Keratinocyte (primary cell): ENCODE results near the gene GPS1. TPM values are rescaled to one million over a fixed set of nuclear protein-coding genes. Genes with fewer than 3 reads are reported as not detected.

ENCODE experiments used
- DNase-seq: peaks from one replicate; pipeline ENCODE4 v3.0.0-alpha.2; 2011; ENCODE audit warnings: low read depth, missing footprints, low spot score
- FAIRE-seq: peaks from 2 replicates; lab custom pipeline; 2011; peaks lifted over from hg19 to GRCh38; lab: Jason Lieb, UNC
- H2AFZ ChIP-seq: 2 replicates; pipeline ENCODE4 v1.6.0; 2012; ENCODE audit warnings: low read length, control low read depth, inconsistent platforms; ENCODE audit not compliant: control insufficient read depth
- H3K27ac ChIP-seq: 2 replicates; pipeline ENCODE4 v1.5.1; 2011; ENCODE audit warnings: low read length; ENCODE audit not compliant: control insufficient read depth, insufficient read depth
- H3K27me3 ChIP-seq: 3 replicates; pipeline ENCODE4 v1.6.0; 2011; ENCODE audit warnings: low read length; ENCODE audit not compliant: control insufficient read depth, insufficient read depth; ENCODE audit errors: extremely low read depth
- H3K36me3 ChIP-seq, 2 experiments: 2 replicates in 1 of 2; 3 replicates in 1 of 2; pipeline ENCODE4 v1.5.1; 2011; ENCODE audit warnings: low read length in 2 of 2, mild to moderate bottlenecking in 1 of 2; ENCODE audit not compliant: control insufficient read depth in 2 of 2, insufficient read depth in 2 of 2; ENCODE audit errors: extremely low read depth in 1 of 2
- H3K4me1 ChIP-seq: 3 replicates; pipeline ENCODE4 v1.5.1; 2011; ENCODE audit warnings: low read length; ENCODE audit not compliant: control insufficient read depth, insufficient read depth; ENCODE audit errors: extremely low read depth
- H3K4me2 ChIP-seq: 3 replicates; pipeline ENCODE4 v1.6.0; 2011; ENCODE audit warnings: low read depth, low read length; ENCODE audit not compliant: control insufficient read depth, insufficient read depth; ENCODE audit errors: extremely low read depth
- H3K4me3 ChIP-seq, 3 experiments: fragments of 200-600 bp in 1 of 3; sonication (generic) in 1 of 3; 2 replicates in 2 of 3; 3 replicates in 1 of 3; pipeline ENCODE4 v1.5.1; 2011 to 2016; ENCODE audit warnings: low read length in 3 of 3, mild to moderate bottlenecking in 3 of 3, control low read depth in 2 of 3, inconsistent platforms in 1 of 3, low read depth in 1 of 3, mixed read lengths in 1 of 3, mixed run types in 1 of 3, moderate library complexity in 1 of 3; ENCODE audit not compliant: control insufficient read depth in 2 of 3, insufficient read depth in 2 of 3; ENCODE audit errors: extremely low read depth in 1 of 3
- H3K79me2 ChIP-seq: 2 replicates; pipeline ENCODE4 v1.6.0; 2012; ENCODE audit warnings: low read length; ENCODE audit not compliant: control insufficient read depth, insufficient read depth
- H3K9ac ChIP-seq: 3 replicates; pipeline ENCODE4 v1.6.0; 2011; ENCODE audit warnings: low read length; ENCODE audit not compliant: control insufficient read depth, insufficient read depth; ENCODE audit errors: extremely low read depth
- H3K9me1 ChIP-seq: 3 replicates; pipeline ENCODE4 v1.6.0; 2011; ENCODE audit warnings: low read length; ENCODE audit not compliant: control insufficient read depth, insufficient read depth; ENCODE audit errors: extremely low read depth
- H3K9me3 ChIP-seq: 2 replicates; pipeline ENCODE4 v1.5.1; 2012; ENCODE audit warnings: low read depth, low read length; ENCODE audit not compliant: control insufficient read depth
- H4K20me1 ChIP-seq: 3 replicates; pipeline ENCODE4 v1.6.0; 2011; ENCODE audit warnings: low read length; ENCODE audit not compliant: control insufficient read depth, insufficient read depth; ENCODE audit errors: extremely low read depth
- EZH2 ChIP-seq: IDR thresholded peaks from one replicate; pipeline ENCODE4 v1.6.1; 2012; ENCODE audit warnings: inconsistent platforms, mild to moderate bottlenecking, low read length, moderate library complexity
- dilution Hi-C: fragments of 300-500 bp; cut with MboI; formaldehyde crosslinking; loops from one replicate; pipeline ENCODE4 v1.7.0; 2020; ENCODE audit warnings: low sequenced_read_pairs; ENCODE audit not compliant: extremely low pct_ligation_motif_present
- polyA plus RNA-seq, 5 experiments: library from polyadenylated mRNA; depleted of rRNA in 3 of 5; stranded (reverse) in 3 of 5; stranded (forward) in 1 of 5; unstranded in 1 of 5; fragments of >200 nt; gene quantifications; 1 replicate in 1 of 5; 2 replicates in 3 of 5; 3 replicates in 1 of 5; pipeline versions ENCODE4 v1.2.1 to v1.2.3, GENCODE V29; 2011 to 2012; ENCODE audit warnings: missing spikeins in 2 of 5, low read depth in 1 of 5, low replicate concordance in 1 of 5
- TF ChIP-seq, protein P1 (sequence below), 3 experiments: IDR thresholded peaks in 1 of 3; conservative IDR thresholded peaks in 1 of 3; optimal IDR thresholded peaks in 1 of 3; 2 replicates in 2 of 3; 3 replicates in 1 of 3; pipeline versions ENCODE3 to v1.5.1; 2011; ENCODE audit warnings: low read length in 3 of 3, mild to moderate bottlenecking in 3 of 3, moderate library complexity in 2 of 3, control low read depth in 1 of 3, inconsistent platforms in 1 of 3; ENCODE audit not compliant: insufficient read depth in 2 of 3; ENCODE audit errors: extremely low read depth in 1 of 3

Gene GPS1
- polyA plus RNA-seq, 1 donor (not counting 4 experiments of a cell fraction or from before 2014, with no cell fraction given): 60.4 TPM

DNA sequence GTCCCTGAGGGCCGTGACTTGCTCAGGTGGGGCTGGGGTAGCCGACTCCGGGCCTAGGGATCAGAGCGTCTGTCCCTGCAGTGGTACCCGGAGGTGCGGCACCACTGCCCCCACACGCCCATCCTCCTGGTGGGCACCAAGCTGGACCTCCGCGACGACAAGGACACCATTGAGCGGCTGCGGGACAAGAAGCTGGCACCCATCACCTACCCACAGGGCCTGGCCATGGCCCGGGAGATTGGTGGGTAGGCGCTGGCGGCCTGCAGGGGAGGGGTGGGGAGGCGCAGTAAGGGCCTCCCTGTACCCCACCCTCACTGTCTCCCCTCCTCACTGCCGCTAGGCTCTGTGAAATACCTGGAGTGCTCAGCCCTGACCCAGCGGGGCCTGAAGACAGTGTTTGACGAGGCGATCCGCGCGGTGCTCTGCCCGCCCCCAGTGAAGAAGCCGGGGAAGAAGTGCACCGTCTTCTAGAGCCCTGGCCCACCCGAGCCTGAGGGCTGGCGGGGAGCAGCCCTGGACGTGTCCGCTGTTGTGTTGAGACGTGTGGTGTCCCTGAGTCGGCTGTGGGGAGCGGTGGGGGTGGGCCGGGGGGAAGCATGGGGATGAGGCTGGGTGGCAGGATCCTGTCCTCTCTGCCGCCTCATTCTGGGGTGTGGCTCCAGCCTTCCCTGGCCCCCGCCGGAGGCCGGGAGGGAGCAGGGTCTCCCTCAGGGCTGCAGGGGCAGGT, 18.2 kb upstream of the GPS1 start:
- DNase-seq (no peak), FAIRE-seq (no peak)
- Histone ChIP-seq H3K36me3 (peaks cover 1 to 5% of the 10 kb centered on the region in 2 experiments), H3K27ac (no peak overlapping the region), H3K79me2 (no peaks in the 10 kb centered on the region), H2AFZ (no peak overlapping the region), H3K4me1 (peaks cover 24% of the 10 kb centered on the region), H3K9me3 (no peaks in the 10 kb centered on the region), H3K4me3 (no peak overlapping the region), H3K27me3 (no peaks in the 10 kb centered on the region), H3K9ac (no peak overlapping the region), H3K4me2 (no peak overlapping the region), H4K20me1 (peaks cover 3% of the 10 kb centered on the region), H3K9me1 (no peaks in the 10 kb centered on the region)
- TF ChIP-seq EZH2: no peak
- TF ChIP-seq, protein P1, sequence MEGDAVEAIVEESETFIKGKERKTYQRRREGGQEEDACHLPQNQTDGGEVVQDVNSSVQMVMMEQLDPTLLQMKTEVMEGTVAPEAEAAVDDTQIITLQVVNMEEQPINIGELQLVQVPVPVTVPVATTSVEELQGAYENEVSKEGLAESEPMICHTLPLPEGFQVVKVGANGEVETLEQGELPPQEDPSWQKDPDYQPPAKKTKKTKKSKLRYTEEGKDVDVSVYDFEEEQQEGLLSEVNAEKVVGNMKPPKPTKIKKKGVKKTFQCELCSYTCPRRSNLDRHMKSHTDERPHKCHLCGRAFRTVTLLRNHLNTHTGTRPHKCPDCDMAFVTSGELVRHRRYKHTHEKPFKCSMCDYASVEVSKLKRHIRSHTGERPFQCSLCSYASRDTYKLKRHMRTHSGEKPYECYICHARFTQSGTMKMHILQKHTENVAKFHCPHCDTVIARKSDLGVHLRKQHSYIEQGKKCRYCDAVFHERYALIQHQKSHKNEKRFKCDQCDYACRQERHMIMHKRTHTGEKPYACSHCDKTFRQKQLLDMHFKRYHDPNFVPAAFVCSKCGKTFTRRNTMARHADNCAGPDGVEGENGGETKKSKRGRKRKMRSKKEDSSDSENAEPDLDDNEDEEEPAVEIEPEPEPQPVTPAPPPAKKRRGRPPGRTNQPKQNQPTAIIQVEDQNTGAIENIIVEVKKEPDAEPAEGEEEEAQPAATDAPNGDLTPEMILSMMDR (optimal IDR thresholded peaks at IDR 0.05 in 1 of 3, IDR thresholded peaks at IDR 0.05 in 1 of 3, conservative IDR thresholded peaks at IDR 0.05 in 1 of 3; ENCODE audit: extremely low read depth in 1 of 3, insufficient read depth in 2 of 3, low read length in 3 of 3): no peak
- dilution Hi-C loops: no loop called here

GRCh38 chr17:82034371-82035011, 17.2 kb upstream of the GPS1 start:
- Histone ChIP-seq H3K79me2 (no peaks in the 10 kb centered on the region), H3K9me3 (no peaks in the 10 kb centered on the region), H3K36me3 (peaks cover 1 to 4% of the 10 kb centered on the region in 2 experiments), H3K4me2 (no peak overlapping the region), H3K4me1 (peaks cover 24% of the 10 kb centered on the region), H3K4me3 (no peak overlapping the region), H3K27me3 (no peaks in the 10 kb centered on the region), H3K9ac (no peak overlapping the region), H4K20me1 (peaks cover 3% of the 10 kb centered on the region), H3K9me1 (no peaks in the 10 kb centered on the region), H3K27ac (no peak overlapping the region), H2AFZ (no peak overlapping the region)
- no peak for DNase-seq
- no peak for FAIRE-seq
- dilution Hi-C loops: no loop called here
- no peak for TF ChIP-seq EZH2
- TF ChIP-seq, protein P1 (optimal IDR thresholded peaks at IDR 0.05 in 1 of 3, IDR thresholded peaks at IDR 0.05 in 1 of 3, conservative IDR thresholded peaks at IDR 0.05 in 1 of 3; ENCODE audit: extremely low read depth in 1 of 3, insufficient read depth in 2 of 3, low read length in 3 of 3): no peak
